HEK293 (cell line): ENCODE data around the gene CNTN4.

Source experiments
- CTCF ChIA-PET: fragments of 350-600 bp; formaldehyde crosslinking; extraction: SDS; loops from one replicate; lab custom pipeline; 2021; ENCODE audit warnings: antibody characterized with exemption; lab: Yijun Ruan, JAX
- POLR2A ChIA-PET: fragments of 300-600 bp; formaldehyde crosslinking; extraction: SDS; loops from one replicate; lab custom pipeline; 2020; ENCODE audit warnings: antibody characterized with exemption, inconsistent platforms; lab: Yijun Ruan, JAX
- H3K27ac ChIP-seq: fragments of 200-500 bp; sonication (Bioruptor generic); 2 replicates; pipeline ENCODE4 v1.5.1; 2014; ENCODE audit warnings: low read depth, low read length, control low read depth, inconsistent platforms; ENCODE audit errors: extremely low read depth
- H3K36me3 ChIP-seq, 2 experiments: fragments of 200-500 bp in 1 of 2; sonication (Bioruptor generic) in 1 of 2; 1 replicate in 1 of 2; 2 replicates in 1 of 2; pipeline ENCODE4 v1.5.1; 2014 to 2017; ENCODE audit warnings: inconsistent platforms in 2 of 2, low read length in 2 of 2; ENCODE audit not compliant: control insufficient read depth in 2 of 2, insufficient read depth in 1 of 2
- H3K4me1 ChIP-seq: fragments of 200-500 bp; sonication (Bioruptor generic); 2 replicates; pipeline ENCODE4 v1.5.1; 2014; ENCODE audit warnings: mild to moderate bottlenecking, low read length, inconsistent platforms; ENCODE audit not compliant: control insufficient read depth, insufficient read depth
- H3K4me3 ChIP-seq: 2 replicates; pipeline ENCODE4 v1.5.1; 2011; ENCODE audit warnings: low read depth, mild to moderate bottlenecking, control low read depth, low read length, moderate library complexity
- H3K9me3 ChIP-seq: fragments of 200-500 bp; sonication (Bioruptor generic); 2 replicates; pipeline ENCODE4 v1.5.1; 2014; ENCODE audit warnings: low read depth, low read length, inconsistent platforms; ENCODE audit not compliant: control insufficient read depth, insufficient read depth
- BCL11A ChIP-seq: fragments of 450-650 bp; formaldehyde crosslinking; IDR thresholded peaks from 2 replicates; pipeline ENCODE4 v1.5.1; 2016; ENCODE audit warnings: low read depth, missing biosample characterization, missing genetic modification characterization
- GLI4 ChIP-seq: fragments of 450-650 bp; formaldehyde crosslinking; IDR thresholded peaks from 2 replicates; pipeline ENCODE4 v1.5.1; 2016; ENCODE audit warnings: missing biosample characterization, missing genetic modification characterization
- HIC1 ChIP-seq: fragments of 450-650 bp; formaldehyde crosslinking; IDR thresholded peaks from 2 replicates; pipeline ENCODE4 v1.5.1; 2016; ENCODE audit warnings: missing biosample characterization, missing genetic modification characterization
- KLF1 ChIP-seq: fragments of 450-650 bp; formaldehyde crosslinking; IDR thresholded peaks from 2 replicates; pipeline ENCODE4 v1.5.1; 2016; ENCODE audit warnings: missing biosample characterization, missing genetic modification characterization
- KLF10 ChIP-seq: fragments of 450-650 bp; IDR thresholded peaks from 2 replicates; pipeline ENCODE4 v1.5.1; 2018; ENCODE audit warnings: missing biosample characterization, mild to moderate bottlenecking, missing genetic modification characterization
- KLF17 ChIP-seq: fragments of 450-650 bp; formaldehyde crosslinking; IDR thresholded peaks from 2 replicates; pipeline ENCODE4 v1.5.1; 2016; ENCODE audit warnings: missing biosample characterization, missing genetic modification characterization
- PRDM1 ChIP-seq: fragments of 450-650 bp; formaldehyde crosslinking; IDR thresholded peaks from 2 replicates; pipeline ENCODE4; 2016; ENCODE audit warnings: missing biosample characterization, missing genetic modification characterization
- ZBTB1 ChIP-seq: fragments of 450-650 bp; formaldehyde crosslinking; IDR thresholded peaks from 2 replicates; pipeline ENCODE4 v1.5.1; 2016; ENCODE audit warnings: missing biosample characterization, missing genetic modification characterization
- ZBTB20 ChIP-seq: fragments of 450-650 bp; formaldehyde crosslinking; IDR thresholded peaks from 2 replicates; pipeline ENCODE4 v1.5.1; 2016; ENCODE audit warnings: missing biosample characterization, missing genetic modification characterization
- ZBTB6 ChIP-seq: fragments of 450-650 bp; formaldehyde crosslinking; IDR thresholded peaks from 2 replicates; pipeline ENCODE4 v1.5.1; 2017; ENCODE audit warnings: missing biosample characterization, missing genetic modification characterization
- ZFP37 ChIP-seq: fragments of 450-650 bp; formaldehyde crosslinking; IDR thresholded peaks from 2 replicates; pipeline ENCODE4 v1.5.1; 2016; ENCODE audit warnings: missing biosample characterization, missing genetic modification characterization
- ZNF10 ChIP-seq: fragments of 450-650 bp; formaldehyde crosslinking; IDR thresholded peaks from 2 replicates; pipeline ENCODE4 v1.5.1; 2017; ENCODE audit warnings: missing biosample characterization, missing genetic modification characterization
- ZNF112 ChIP-seq: fragments of 450-650 bp; formaldehyde crosslinking; IDR thresholded peaks from 2 replicates; pipeline ENCODE4 v1.5.0; 2017; ENCODE audit warnings: missing biosample characterization, missing genetic modification characterization
- ZNF16 ChIP-seq: fragments of 450-650 bp; formaldehyde crosslinking; IDR thresholded peaks from 2 replicates; pipeline ENCODE4 v1.5.1; 2016; ENCODE audit warnings: low read depth, missing biosample characterization, missing genetic modification characterization
- ZNF2 ChIP-seq: fragments of 450-650 bp; formaldehyde crosslinking; IDR thresholded peaks from 2 replicates; pipeline ENCODE4 v1.5.1; 2016; ENCODE audit warnings: missing biosample characterization, missing genetic modification characterization
- ZNF223 ChIP-seq: fragments of 450-650 bp; formaldehyde crosslinking; IDR thresholded peaks from 2 replicates; pipeline ENCODE4 v1.5.1; 2016; ENCODE audit warnings: missing biosample characterization, missing genetic modification characterization
- ZNF302 ChIP-seq: fragments of 450-650 bp; formaldehyde crosslinking; IDR thresholded peaks from 2 replicates; pipeline ENCODE4 v1.5.1; 2016; ENCODE audit warnings: missing biosample characterization, missing genetic modification characterization, low read depth
- ZNF555 ChIP-seq: fragments of 450-650 bp; formaldehyde crosslinking; conservative IDR thresholded peaks from 2 replicates; pipeline ENCODE4 v1.5.1; 2017; ENCODE audit warnings: missing biosample characterization, mild to moderate bottlenecking, missing genetic modification characterization, inconsistent platforms
- ZNF561 ChIP-seq: fragments of 450-650 bp; IDR thresholded peaks from 2 replicates; pipeline ENCODE4 v1.5.1; 2018; ENCODE audit warnings: missing biosample characterization, missing genetic modification characterization, borderline replicate concordance
- ZNF610 ChIP-seq: fragments of 450-650 bp; formaldehyde crosslinking; IDR thresholded peaks from 2 replicates; pipeline ENCODE4 v1.5.1; 2016; ENCODE audit warnings: missing biosample characterization, missing genetic modification characterization, borderline replicate concordance
- ZNF654 ChIP-seq: fragments of 450-650 bp; formaldehyde crosslinking; IDR thresholded peaks from 2 replicates; pipeline ENCODE4 v1.5.1; 2016; ENCODE audit warnings: low read depth, missing biosample characterization, missing genetic modification characterization
- ZNF658 ChIP-seq: fragments of 450-650 bp; formaldehyde crosslinking; IDR thresholded peaks from 2 replicates; pipeline ENCODE4; 2016; ENCODE audit warnings: missing biosample characterization, missing genetic modification characterization
- ZSCAN18 ChIP-seq: fragments of 450-650 bp; formaldehyde crosslinking; IDR thresholded peaks from 2 replicates; pipeline ENCODE4 v1.5.1; 2016; ENCODE audit warnings: missing biosample characterization, missing genetic modification characterization
- TF ChIP-seq, protein P1 (sequence below): fragments of 450-650 bp; formaldehyde crosslinking; IDR thresholded peaks from 2 replicates; pipeline ENCODE4 v1.5.1; 2016; ENCODE audit warnings: missing biosample characterization, missing genetic modification characterization

CNTN4 gene

DNA sequence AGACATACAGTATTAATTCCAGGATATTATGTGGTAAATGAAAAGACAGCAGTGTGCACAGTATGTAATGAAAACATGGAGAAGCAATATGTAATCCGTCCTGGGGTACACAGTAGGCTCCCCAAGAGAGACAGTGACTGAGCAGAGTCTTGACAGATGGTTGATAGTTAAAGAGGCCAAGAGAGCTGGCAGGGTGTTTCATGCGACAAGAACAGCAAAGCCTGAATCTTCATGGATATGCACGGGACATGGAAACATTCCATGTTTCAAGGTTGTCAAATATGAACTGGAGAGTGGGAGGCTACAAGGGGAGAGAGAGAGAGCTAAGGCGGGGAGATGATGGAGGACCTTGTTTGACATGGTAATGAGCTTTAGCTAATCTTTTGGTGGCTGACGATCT is 673.1 kb downstream of the CNTN4 start (continued):
- TF ChIP-seq ZNF555 (tag by site-specific recombination) (no peak), GLI4 (tag by site-specific recombination) (no peak), ZNF16 (tag by site-specific recombination) (no peak), ZBTB20 (tag by site-specific recombination) (no peak), ZNF223 (tag by site-specific recombination) (no peak), PRDM1 (tag by site-specific recombination) (no peak), ZNF610 (tag by site-specific recombination) (no peak), ZNF654 (tag by site-specific recombination) (no peak), ZNF302 (tag by site-specific recombination) (no peak), ZSCAN18 (tag by site-specific recombination) (no peak), ZFP37 (tag by site-specific recombination) (no peak)

DNA sequence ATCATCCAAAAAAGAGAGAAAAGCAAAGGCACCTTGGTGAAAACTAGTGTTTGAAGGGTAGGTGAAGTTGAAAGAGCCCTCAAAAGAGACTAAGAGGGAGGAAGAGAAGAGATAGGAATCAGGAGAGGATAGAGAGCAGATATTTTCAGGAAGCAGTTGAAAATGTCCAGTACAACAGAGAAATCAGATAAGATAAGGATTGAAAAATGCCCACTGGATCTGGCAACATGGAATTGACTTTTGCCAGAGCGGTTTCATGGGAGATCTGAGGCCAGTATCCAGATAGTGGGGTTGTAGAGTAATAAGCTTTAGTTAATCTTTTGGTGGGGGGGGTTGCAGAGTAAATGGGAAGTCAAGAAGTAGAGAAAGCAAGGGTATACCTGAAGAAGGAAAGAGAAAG is 674.1 kb downstream of the CNTN4 start:
- Histone ChIP-seq H3K36me3 (no peaks in the 10 kb centered on the region), H3K27ac (no peak overlapping the region), H3K9me3 (no peaks in the 10 kb centered on the region), H3K4me1 (no peaks in the 10 kb centered on the region), H3K4me3 (no peak overlapping the region)
- TF ChIP-seq KLF1 (tag by site-specific recombination) (no peak), BCL11A (no peak), ZNF10 (tag by site-specific recombination) (no peak), ZNF561 (tag by site-specific recombination) (no peak), HIC1 (no peak), KLF17 (tag by site-specific recombination) (no peak), ZNF658 (no peak), ZBTB6 (no peak), KLF10 (tag by site-specific recombination) (no peak), ZNF112 (tag by site-specific recombination) (no peak), ZBTB1 (no peak), ZNF2 (tag by site-specific recombination) (no peak)
- TF ChIP-seq, protein P1, sequence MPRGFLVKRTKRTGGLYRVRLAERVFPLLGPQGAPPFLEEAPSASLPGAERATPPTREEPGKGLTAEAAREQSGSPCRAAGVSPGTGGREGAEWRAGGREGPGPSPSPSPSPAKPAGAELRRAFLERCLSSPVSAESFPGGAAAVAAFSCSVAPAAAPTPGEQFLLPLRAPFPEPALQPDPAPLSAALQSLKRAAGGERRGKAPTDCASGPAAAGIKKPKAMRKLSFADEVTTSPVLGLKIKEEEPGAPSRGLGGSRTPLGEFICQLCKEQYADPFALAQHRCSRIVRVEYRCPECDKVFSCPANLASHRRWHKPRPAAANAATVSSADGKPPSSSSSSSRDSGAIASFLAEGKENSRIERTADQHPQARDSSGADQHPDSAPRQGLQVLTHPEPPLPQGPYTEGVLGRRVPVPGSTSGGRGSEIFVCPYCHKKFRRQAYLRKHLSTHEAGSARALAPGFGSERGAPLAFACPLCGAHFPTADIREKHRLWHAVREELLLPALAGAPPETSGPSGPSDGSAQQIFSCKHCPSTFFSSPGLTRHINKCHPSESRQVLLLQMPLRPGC (tag by site-specific recombination) = no peak
- ChIA-PET CTCF (no interaction called here), POLR2A (no interaction called here)
